Duodenal mucosa (tissue), 2 donors: ENCODE data around the gene TTLL8.
"Not testable (repeated sequence)": the region's sequence is repeated elsewhere in the genome, so short reads cannot be mapped to it uniquely, and the experiment has no call there.

ENCODE experiments used
- H3K27ac ChIP-seq: one replicate; pipeline ENCODE4 v1.7.0; 2013; ENCODE audit warnings: low read depth, low read length
- H3K27me3 ChIP-seq, 2 donors: one replicate each; pipeline ENCODE4 v1.7.0; 2013; ENCODE audit warnings: low read length in 2 of 2, control low read depth in 1 of 2; ENCODE audit not compliant: insufficient read depth in 2 of 2, control insufficient read depth in 1 of 2
- H3K36me3 ChIP-seq, 2 donors: one replicate each; pipeline ENCODE4 v1.7.0; 2013; ENCODE audit warnings: low read length in 2 of 2, control low read depth in 1 of 2; ENCODE audit not compliant: insufficient read depth in 2 of 2, control insufficient read depth in 1 of 2
- H3K4me1 ChIP-seq, 2 donors: one replicate each; pipeline ENCODE4 v1.7.0; 2013; ENCODE audit warnings: low read length in 2 of 2, control low read depth in 1 of 2; ENCODE audit not compliant: insufficient read depth in 2 of 2, control insufficient read depth in 1 of 2
- H3K4me3 ChIP-seq, 2 donors: one replicate each; pipeline ENCODE4 v1.7.0; 2013; ENCODE audit warnings: low read length in 2 of 2, low read depth in 1 of 2
- H3K9ac ChIP-seq, 2 donors: one replicate each; pipeline ENCODE4 v1.7.0; 2013; ENCODE audit warnings: low read length in 2 of 2, low read depth in 1 of 2
- H3K9me3 ChIP-seq, 2 donors: one replicate each; pipeline ENCODE4 v1.7.0; 2013; ENCODE audit warnings: low read length in 2 of 2, control low read depth in 1 of 2; ENCODE audit not compliant: control insufficient read depth in 1 of 2

The TTLL8 gene

DNA sequence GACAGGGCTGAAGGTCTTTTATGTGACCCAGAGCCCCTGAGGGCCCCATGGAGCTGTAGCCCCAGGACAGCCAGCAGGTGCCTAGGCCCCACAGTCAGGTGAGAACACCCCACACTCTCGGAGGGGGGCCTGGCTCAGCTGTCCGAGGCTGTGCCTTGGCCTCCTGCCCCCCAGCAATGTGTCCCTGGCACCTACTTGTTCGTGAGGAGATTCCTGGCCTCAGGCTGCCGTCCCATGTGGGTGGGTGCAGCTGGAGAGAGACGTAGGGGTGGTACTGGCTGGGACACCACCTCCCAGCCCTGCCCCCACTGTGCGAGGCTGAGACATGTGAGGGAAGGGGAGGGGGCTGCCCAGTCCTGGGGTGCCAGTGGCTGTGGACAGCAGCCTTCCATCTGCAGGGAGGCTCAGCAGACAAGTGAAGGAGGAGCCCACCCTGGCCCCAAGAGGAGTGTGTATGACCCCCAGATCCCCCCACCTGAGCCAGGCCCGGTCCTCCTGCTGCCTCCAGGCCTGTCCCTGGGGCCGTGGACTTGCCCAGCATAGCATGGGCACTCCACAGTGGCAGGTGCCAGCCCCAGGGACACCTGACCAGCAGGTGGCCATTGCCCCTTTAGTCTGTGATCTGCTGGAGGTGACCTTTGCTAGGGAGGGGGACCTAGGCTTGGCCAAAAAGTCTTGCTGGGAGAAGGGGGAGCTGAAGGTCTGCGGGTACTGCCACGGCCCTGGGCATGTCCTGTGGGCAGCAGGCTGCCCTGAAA lies 62.6 kb downstream of the TTLL8 start:
- Histone ChIP-seq H3K27me3 (peaks cover 0 to 4% of the 10 kb centered on the region in 2 donors), H3K9ac (peak overlapping the region; percentile 32 to 39), H3K36me3 (no peaks in the 10 kb centered on the region), H3K9me3 (peaks cover 4 to 8% of the 10 kb centered on the region in 2 donors), H3K4me1 (peaks cover 31 to 34% of the 10 kb centered on the region in 2 donors), H3K27ac (no peak overlapping the region), H3K4me3 (no peak overlapping the region)

GRCh38 chr22:49995041-49995360 lies 63.1 kb downstream of the TTLL8 start:
- Histone ChIP-seq H3K9me3 (peaks cover 4 to 8% of the 10 kb centered on the region in 2 donors), H3K27ac (no peak overlapping the region), H3K27me3 (peaks cover 0 to 4% of the 10 kb centered on the region in 2 donors), H3K4me3 (no peak overlapping the region), H3K36me3 (no peaks in the 10 kb centered on the region), H3K9ac (peak overlapping the region; percentile 32 to 39), H3K4me1 (peaks cover 26 to 30% of the 10 kb centered on the region in 2 donors)

DNA sequence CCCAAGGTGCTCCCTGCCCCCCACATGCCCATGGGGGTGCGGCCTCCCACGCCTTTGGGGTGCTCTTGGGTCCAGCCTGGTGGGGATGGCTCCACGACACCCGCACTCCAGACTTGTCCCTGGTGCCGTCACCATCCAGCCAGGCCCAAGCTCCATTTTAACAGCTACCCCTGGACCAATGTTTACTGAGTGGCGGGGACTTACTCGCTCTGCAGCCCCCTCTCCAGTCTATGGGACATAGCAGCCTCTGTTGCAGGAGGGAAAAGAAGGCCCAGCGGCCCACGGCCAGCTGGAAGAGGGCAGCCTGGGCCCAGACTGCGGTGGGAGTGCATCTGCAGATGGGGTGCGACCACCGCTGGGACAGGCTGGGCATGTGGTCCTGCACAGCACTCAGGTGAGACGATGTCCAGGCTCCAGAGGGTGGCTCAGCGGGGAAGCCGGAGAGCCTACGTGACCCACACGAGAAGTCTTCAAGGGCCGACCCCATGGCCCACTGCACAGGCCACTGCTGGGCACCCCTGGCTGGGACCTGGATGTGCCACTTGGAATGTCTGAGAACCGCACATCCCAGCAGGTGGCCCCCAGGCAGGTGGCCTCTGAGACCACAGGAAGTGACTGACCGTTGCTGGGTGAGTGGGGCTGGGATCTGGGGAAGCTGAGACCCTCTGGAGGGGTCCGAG lies 63.6 kb downstream of the TTLL8 start:
- no peak overlapping the region for H3K4me3 ChIP-seq
- H3K9ac ChIP-seq = no peak overlapping the region
- peaks cover 4 to 8% of the 10 kb centered on the region in 2 donors for H3K9me3 ChIP-seq
- peaks cover 0 to 4% of the 10 kb centered on the region in 2 donors for H3K27me3 ChIP-seq
- H3K36me3 ChIP-seq = no peaks in the 10 kb centered on the region
- no peak overlapping the region for H3K27ac ChIP-seq
- peaks cover 25 to 29% of the 10 kb centered on the region in 2 donors for H3K4me1 ChIP-seq

GRCh38 chr22:49993649-49994360 lies 64.3 kb downstream of the TTLL8 start:
- Histone ChIP-seq H3K4me1 (peaks cover 25 to 29% of the 10 kb centered on the region in 2 donors), H3K4me3 (no peak overlapping the region), H3K9ac (no peak overlapping the region), H3K36me3 (no peaks in the 10 kb centered on the region), H3K27ac (no peak overlapping the region), H3K9me3 (peaks cover 4 to 8% of the 10 kb centered on the region in 2 donors), H3K27me3 (peaks cover 0 to 3% of the 10 kb centered on the region in 2 donors)

GRCh38 chr22:49992921-49993648 lies 65.0 kb downstream of the TTLL8 start:
- no peak overlapping the region for H3K4me3 ChIP-seq
- H3K9me3 ChIP-seq = peaks cover 4 to 8% of the 10 kb centered on the region in 2 donors
- H3K27me3 ChIP-seq = no peaks in the 10 kb centered on the region
- H3K27ac ChIP-seq = no peak overlapping the region
- no peak overlapping the region for H3K9ac ChIP-seq
- no peaks in the 10 kb centered on the region for H3K36me3 ChIP-seq
- H3K4me1 ChIP-seq = peaks cover 25 to 29% of the 10 kb centered on the region in 2 donors

DNA sequence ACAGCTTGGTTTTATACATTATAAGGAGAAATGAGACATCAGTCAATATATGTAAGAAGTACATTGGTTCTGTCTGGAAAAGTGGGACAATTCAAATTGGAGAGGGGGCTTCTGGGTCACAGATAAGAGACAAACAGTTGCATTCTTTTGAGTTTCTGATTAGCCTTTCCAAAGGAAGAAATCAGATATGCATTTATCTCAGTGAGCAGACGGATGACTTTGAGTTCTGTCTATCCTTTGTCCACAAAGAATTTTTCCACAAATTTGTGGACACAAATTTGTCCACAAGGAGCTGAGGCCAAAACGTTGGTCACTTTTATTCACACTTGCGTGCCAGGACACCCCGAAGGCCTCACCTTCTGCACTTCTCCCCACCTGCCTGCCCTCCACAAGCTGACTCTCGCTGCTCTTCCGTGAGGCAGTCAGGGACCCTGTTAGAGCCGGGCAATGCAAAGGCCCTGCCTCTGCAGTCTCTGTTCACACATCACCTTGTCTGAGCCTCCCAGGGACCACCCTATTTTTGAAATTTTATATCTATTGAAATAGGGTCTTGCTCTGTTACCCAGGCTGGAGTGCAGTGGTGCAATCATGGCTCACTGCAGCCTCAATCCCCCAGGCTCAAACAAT lies 66.1 kb downstream of the TTLL8 start:
- Histone ChIP-seq H3K9me3 (peaks cover 4 to 8% of the 10 kb centered on the region in 2 donors), H3K4me1 (peaks cover 23 to 24% of the 10 kb centered on the region in 2 donors), H3K27ac (no peak overlapping the region), H3K9ac (no peak overlapping the region), H3K36me3 (no peaks in the 10 kb centered on the region), H3K4me3 (no peak overlapping the region), H3K27me3 (no peaks in the 10 kb centered on the region)

- Histone ChIP-seq H3K4me1 (peaks cover 14 to 15% of the 10 kb centered on the region in 2 donors), H3K27ac (no peak overlapping the region), H3K9me3 (peaks cover 7 to 8% of the 10 kb centered on the region in 2 donors), H3K9ac (no peak overlapping the region), H3K4me3 (no peak overlapping the region), H3K27me3 (no peaks in the 10 kb centered on the region), H3K36me3 (no peaks in the 10 kb centered on the region)
Observed at GRCh38 chr22:49991167-49991566, 66.9 kb downstream of the TTLL8 start.

- H3K4me3 ChIP-seq, H3K9ac ChIP-seq, H3K36me3 ChIP-seq, H3K9me3 ChIP-seq, H3K27ac ChIP-seq, H3K4me1 ChIP-seq, H3K27me3 ChIP-seq: not testable (repeated sequence)
Observed at GRCh38 chr22:49989826-49990225, 68.3 kb downstream of the TTLL8 start.

GRCh38 chr22:49986325-49986724 lies 71.8 kb downstream of the TTLL8 start:
- Histone ChIP-seq H3K27ac (no peak overlapping the region), H3K9me3 (peaks cover 7 to 9% of the 10 kb centered on the region in 2 donors), H3K4me3 (no peak overlapping the region), H3K9ac (no peak overlapping the region), H3K36me3 (no peaks in the 10 kb centered on the region), H3K4me1 (no peaks in the 10 kb centered on the region), H3K27me3 (peaks cover 11 to 15% of the 10 kb centered on the region in 2 donors)
